GM23338 (cell line): ENCODE data around the gene MYH10. TPM values are rescaled to one million over a fixed set of nuclear protein-coding genes. Genes with fewer than 3 reads are reported as not detected.

Source experiments
- ATAC-seq: fragments of 200-7000 bp; cut with Tn5 transposase; 3 replicates; pipeline ENCODE4 v1.9.1; 2020
- DNase-seq: peaks from one replicate; pipeline ENCODE4 v3.0.0-alpha.2; 2015; ENCODE audit warnings: low spot score
- H2AFZ ChIP-seq: fragments of 200-600 bp; sonication (generic); 2 replicates; pipeline ENCODE4 v1.8.0; 2016; ENCODE audit warnings: antibody characterized with exemption, mild to moderate bottlenecking, moderate library complexity
- H3F3A ChIP-seq: fragments of 200-600 bp; sonication (generic); replicated peaks from 2 replicates; pipeline ENCODE4 v1.8.0; 2017; ENCODE audit warnings: antibody characterized with exemption, mixed run types, low read depth
- H3K27ac ChIP-seq: fragments of 200-600 bp; sonication (generic); 2 replicates; pipeline ENCODE4 v1.6.1; 2016; ENCODE audit warnings: low read depth
- H3K27me3 ChIP-seq: fragments of 200-600 bp; sonication (generic); 2 replicates; pipeline ENCODE4 v1.8.0; 2016; ENCODE audit warnings: mild to moderate bottlenecking, mixed run types, moderate library complexity; ENCODE audit not compliant: insufficient read depth
- H3K36me3 ChIP-seq: fragments of 200-600 bp; sonication (generic); 2 replicates; pipeline ENCODE4 v1.8.0; 2016; ENCODE audit warnings: mild to moderate bottlenecking; ENCODE audit not compliant: insufficient read depth
- H3K4me1 ChIP-seq: fragments of 200-600 bp; sonication (generic); 2 replicates; pipeline ENCODE4 v1.8.0; 2016; ENCODE audit warnings: mild to moderate bottlenecking, moderate library complexity; ENCODE audit not compliant: insufficient read depth
- H3K4me2 ChIP-seq: fragments of 200-600 bp; sonication (generic); 2 replicates; pipeline ENCODE4 v1.7.1; 2017; ENCODE audit warnings: mixed run types
- H3K4me3 ChIP-seq: fragments of 200-600 bp; sonication (generic); 2 replicates; pipeline ENCODE4 v1.6.1; 2016; ENCODE audit warnings: mixed run types
- H3K79me2 ChIP-seq: fragments of 200-600 bp; sonication (generic); replicated peaks from 2 replicates; pipeline ENCODE4 v1.8.0; 2017; ENCODE audit warnings: mild to moderate bottlenecking; ENCODE audit not compliant: insufficient read depth
- H3K9me2 ChIP-seq: fragments of 200-600 bp; sonication (generic); 2 replicates; pipeline ENCODE4 v1.8.0; 2017; ENCODE audit not compliant: insufficient read depth
- H4K20me1 ChIP-seq: fragments of 200-600 bp; sonication (generic); replicated peaks from 2 replicates; pipeline ENCODE4 v1.8.0; 2017; ENCODE audit warnings: mild to moderate bottlenecking; ENCODE audit not compliant: insufficient read depth
- H3K27ac Mint-ChIP-seq: 2 replicates; pipeline ENCODE4 v1.8.0; 2020; ENCODE audit warnings: inconsistent platforms, mild to moderate bottlenecking, moderate library complexity, mixed read lengths
- H3K27me3 Mint-ChIP-seq: 3 replicates; pipeline ENCODE4 v1.8.0; 2022; ENCODE audit warnings: low read depth, mild to moderate bottlenecking, moderate library complexity, mixed read lengths, inconsistent platforms; ENCODE audit not compliant: insufficient read depth, poor library complexity
- H3K36me3 Mint-ChIP-seq: 3 replicates; pipeline ENCODE4 v1.8.0; 2021; ENCODE audit warnings: low read depth, mild to moderate bottlenecking, inconsistent platforms, moderate library complexity, mixed read lengths
- H3K4me1 Mint-ChIP-seq: 3 replicates; pipeline ENCODE4 v1.8.0; 2020; ENCODE audit warnings: mild to moderate bottlenecking, inconsistent platforms, mixed read lengths
- H3K4me3 Mint-ChIP-seq: 3 replicates; pipeline ENCODE4 v1.8.0; 2021; ENCODE audit warnings: moderate library complexity, mild to moderate bottlenecking, inconsistent platforms, mixed read lengths
- H3K9me3 Mint-ChIP-seq: 3 replicates; pipeline ENCODE4 v1.8.0; 2020; ENCODE audit warnings: moderate library complexity, mild to moderate bottlenecking, inconsistent platforms, mixed read lengths
- CREB1 ChIP-seq: fragments of 250-450 bp; sonication (Bioruptor Pico); IDR thresholded peaks from 2 replicates; pipeline ENCODE4 v1.5.0; 2020; ENCODE audit warnings: low read depth, mild to moderate bottlenecking, moderate library complexity
- CTCF ChIP-seq, 2 experiments: fragments of 200-600 bp in 1 of 2; sonication (generic) in 1 of 2; conservative IDR thresholded peaks; 2 replicates each; pipeline versions ENCODE4 v1.5.1 to v1.6.1; 2016 to 2017; ENCODE audit warnings: antibody characterized with exemption in 2 of 2, low read depth in 2 of 2, mild to moderate bottlenecking in 2 of 2, moderate library complexity in 1 of 2
- ETS1 ChIP-seq: IDR thresholded peaks from 2 replicates; pipeline ENCODE4 v1.6.1; 2016; ENCODE audit warnings: antibody characterized with exemption
- EZH2 ChIP-seq: fragments of 200-600 bp; sonication (generic); IDR thresholded peaks from one replicate; pipeline ENCODE4 v1.8.0; 2017; ENCODE audit warnings: antibody characterized with exemption, mild to moderate bottlenecking, low read depth; ENCODE audit not compliant: unreplicated experiment
- EZH2phosphoT487 ChIP-seq: fragments of 200-600 bp; sonication (generic); IDR thresholded peaks from one replicate; pipeline ENCODE4 v1.8.1; 2018; ENCODE audit warnings: antibody characterized with exemption; ENCODE audit not compliant: unreplicated experiment
- JUNB ChIP-seq: IDR thresholded peaks from one replicate; pipeline ENCODE4 v1.6.1; 2016; ENCODE audit warnings: antibody characterized with exemption; ENCODE audit not compliant: unreplicated experiment
- NANOG ChIP-seq: IDR thresholded peaks from 2 replicates; pipeline ENCODE4 v1.6.1; 2016; ENCODE audit warnings: antibody characterized with exemption, borderline replicate concordance
- POLR2AphosphoS5 ChIP-seq: IDR thresholded peaks from 2 replicates; pipeline ENCODE4 v1.6.1; 2016; ENCODE audit warnings: antibody characterized with exemption, low read depth
- REST ChIP-seq: IDR thresholded peaks from one replicate; pipeline ENCODE4 v1.6.1; 2018; ENCODE audit warnings: antibody characterized with exemption; ENCODE audit not compliant: unreplicated experiment
- polyA plus RNA-seq: library from polyadenylated mRNA; unstranded; fragments of >200 nt; fragmentation: Nextera tagmentation; extraction: Ambion mirVana; gene quantifications from 2 replicates; pipeline ENCODE4 v1.2.1, GENCODE V29; 2016
- total RNA-seq: library from RNA; depleted of rRNA; stranded (reverse); fragments of >200 nt; shearing (Covaris generic); gene quantifications from 2 replicates; pipeline ENCODE4 v1.2.3, GENCODE V29; 2014

The MYH10 gene
- total and polyA plus RNA-seq, 2 experiments from 2014 or later = 89.5 to 230 TPM

- TF ChIP-seq REST = no peak
- TF ChIP-seq CREB1 (CRISPR knock-in tag) = no peak
- no peak for TF ChIP-seq JUNB
- no peak for TF ChIP-seq EZH2phosphoT487
- TF ChIP-seq POLR2AphosphoS5 = no peak
- TF ChIP-seq NANOG = no peak
- TF ChIP-seq ETS1 = no peak
- TF ChIP-seq CTCF (conservative IDR thresholded peaks at IDR 0.05; ENCODE audit: low read depth in 2 of 2) = no peak
- TF ChIP-seq EZH2 = no peak
These were observed 43.8 kb downstream of the MYH10 start (continued) for GRCh38 chr17:8586766-8587165.

- Histone ChIP-seq H3K27me3 (no peaks in the 10 kb centered on the region), H3K27ac (no peak overlapping the region), H3K4me1 (0 out of 2 replicates have a peak, but pooled peaks cover 3% of the 10 kb centered on the region), H3F3A (no peaks in the 10 kb centered on the region), H3K79me2 (peaks cover 95% of the 10 kb centered on the region), H3K4me2 (no peak overlapping the region), H3K9me2 (peaks cover 2% of the 10 kb centered on the region; the same call in 1 of the 2 replicates), H3K36me3 (no peaks in the 10 kb centered on the region), H4K20me1 (peaks cover 26% of the 10 kb centered on the region), H3K4me3 (no peak overlapping the region), H2AFZ (no peak overlapping the region)
- ATAC-seq (no peak), DNase-seq (no peak)
- Mint-ChIP-seq H3K27ac (no peak overlapping the region), H3K9me3 (no peaks in the 10 kb centered on the region), H3K27me3 (no peaks in the 10 kb centered on the region), H3K4me3 (no peak overlapping the region), H3K36me3 (peaks cover 41% of the 10 kb centered on the region), H3K4me1 (peaks cover 14% of the 10 kb centered on the region)
- no peak for TF ChIP-seq EZH2phosphoT487
These were observed 44.6 kb downstream of the MYH10 start for GRCh38 chr17:8585911-8586310.
